Neural cell (in vitro differentiated cells): ENCODE data around the gene ISL1.

Source experiments
- EZH2 ChIP-seq: fragments of 200-600, 300-800 bp; shearing (Covaris generic), sonication (generic); IDR thresholded peaks from 2 replicates; pipeline ENCODE4 v1.6.1; 2014; ENCODE audit warnings: antibody characterized with exemption, low read length, borderline replicate concordance, mild to moderate bottlenecking; ENCODE audit not compliant: insufficient read depth, poor library complexity, severe bottlenecking
- MXI1 ChIP-seq: fragments of 450-650 bp; conservative IDR thresholded peaks from 2 replicates; pipeline ENCODE4 v1.6.1; 2014; ENCODE audit warnings: antibody characterized with exemption, mild to moderate bottlenecking; ENCODE audit not compliant: poor library complexity, severe bottlenecking
- POLR2AphosphoS5 ChIP-seq: IDR thresholded peaks from 2 replicates; pipeline ENCODE4 v1.6.1; 2012
- SMC3 ChIP-seq: fragments of 450-650 bp; conservative IDR thresholded peaks from 2 replicates; pipeline ENCODE4 v1.6.1; 2014; ENCODE audit warnings: antibody characterized with exemption, mild to moderate bottlenecking, moderate library complexity; ENCODE audit not compliant: poor library complexity
- TF ChIP-seq, protein P1 (sequence below): fragments of 450-650 bp; IDR thresholded peaks from 2 replicates; pipeline ENCODE4 v1.5.1; 2014; ENCODE audit warnings: antibody characterized with exemption, mild to moderate bottlenecking, moderate library complexity; ENCODE audit not compliant: poor library complexity, severe bottlenecking

DNA sequence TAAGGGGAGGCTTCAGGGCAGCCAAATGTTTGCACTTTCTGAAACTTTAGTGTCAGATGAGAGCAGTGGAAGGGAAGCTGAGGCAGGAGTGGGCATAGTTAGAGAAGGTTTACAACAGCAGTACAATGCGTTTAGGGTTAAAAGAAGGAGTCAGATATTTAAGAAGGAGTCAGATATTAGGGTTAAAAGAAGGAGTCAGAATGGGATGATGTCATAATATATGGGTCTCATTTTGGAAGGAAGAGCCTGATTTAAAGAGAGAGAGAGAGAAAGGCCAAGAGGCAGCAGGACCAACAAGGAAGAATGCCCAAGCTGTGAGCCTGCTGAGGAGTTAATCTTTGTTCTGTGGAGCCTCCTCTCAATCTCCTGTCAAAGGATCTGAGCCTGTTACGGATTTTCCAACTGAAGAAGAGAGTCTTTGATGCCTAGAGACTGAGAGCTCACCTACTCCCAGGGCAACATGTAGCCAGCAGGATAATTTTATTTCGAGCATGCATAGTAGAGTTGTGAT is 9.5 kb downstream of the ISL1 start:
- no peak for TF ChIP-seq MXI1
- TF ChIP-seq SMC3: no peak
- TF ChIP-seq EZH2: no peak
- TF ChIP-seq, protein P1, sequence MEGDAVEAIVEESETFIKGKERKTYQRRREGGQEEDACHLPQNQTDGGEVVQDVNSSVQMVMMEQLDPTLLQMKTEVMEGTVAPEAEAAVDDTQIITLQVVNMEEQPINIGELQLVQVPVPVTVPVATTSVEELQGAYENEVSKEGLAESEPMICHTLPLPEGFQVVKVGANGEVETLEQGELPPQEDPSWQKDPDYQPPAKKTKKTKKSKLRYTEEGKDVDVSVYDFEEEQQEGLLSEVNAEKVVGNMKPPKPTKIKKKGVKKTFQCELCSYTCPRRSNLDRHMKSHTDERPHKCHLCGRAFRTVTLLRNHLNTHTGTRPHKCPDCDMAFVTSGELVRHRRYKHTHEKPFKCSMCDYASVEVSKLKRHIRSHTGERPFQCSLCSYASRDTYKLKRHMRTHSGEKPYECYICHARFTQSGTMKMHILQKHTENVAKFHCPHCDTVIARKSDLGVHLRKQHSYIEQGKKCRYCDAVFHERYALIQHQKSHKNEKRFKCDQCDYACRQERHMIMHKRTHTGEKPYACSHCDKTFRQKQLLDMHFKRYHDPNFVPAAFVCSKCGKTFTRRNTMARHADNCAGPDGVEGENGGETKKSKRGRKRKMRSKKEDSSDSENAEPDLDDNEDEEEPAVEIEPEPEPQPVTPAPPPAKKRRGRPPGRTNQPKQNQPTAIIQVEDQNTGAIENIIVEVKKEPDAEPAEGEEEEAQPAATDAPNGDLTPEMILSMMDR: no peak
- no peak for TF ChIP-seq POLR2AphosphoS5
